Colon (tissue), 2 donors: Measurements from ENCODE around the gene SPRTN.

Experiments used
- FAIRE-seq: peaks from 2 replicates; lab custom pipeline; 2012; peaks lifted over from hg19 to GRCh38; lab: Jason Lieb, UNC
- donor health status: control.
- donor health status: control.

SPRTN gene

DNA sequence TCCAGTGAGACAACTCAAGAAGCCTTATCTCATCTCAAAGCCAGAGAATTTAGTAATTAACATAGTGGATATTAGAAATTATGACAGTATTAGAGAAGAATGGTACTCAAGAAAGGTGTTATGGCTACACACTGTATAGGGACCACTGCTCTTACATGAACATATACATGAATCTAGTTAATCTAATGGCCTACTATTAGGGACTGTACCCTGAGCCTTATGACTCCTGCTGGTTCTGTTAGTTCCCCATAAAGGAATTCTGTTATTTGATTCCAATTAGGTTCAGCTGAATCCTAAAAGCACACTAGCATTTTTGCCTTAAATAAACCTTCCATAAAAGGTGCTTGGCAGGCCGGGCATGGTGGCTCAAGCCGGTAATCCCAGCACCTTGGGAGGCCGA lies 44.3 kb downstream of the SPRTN start:
- FAIRE-seq: no peak

DNA sequence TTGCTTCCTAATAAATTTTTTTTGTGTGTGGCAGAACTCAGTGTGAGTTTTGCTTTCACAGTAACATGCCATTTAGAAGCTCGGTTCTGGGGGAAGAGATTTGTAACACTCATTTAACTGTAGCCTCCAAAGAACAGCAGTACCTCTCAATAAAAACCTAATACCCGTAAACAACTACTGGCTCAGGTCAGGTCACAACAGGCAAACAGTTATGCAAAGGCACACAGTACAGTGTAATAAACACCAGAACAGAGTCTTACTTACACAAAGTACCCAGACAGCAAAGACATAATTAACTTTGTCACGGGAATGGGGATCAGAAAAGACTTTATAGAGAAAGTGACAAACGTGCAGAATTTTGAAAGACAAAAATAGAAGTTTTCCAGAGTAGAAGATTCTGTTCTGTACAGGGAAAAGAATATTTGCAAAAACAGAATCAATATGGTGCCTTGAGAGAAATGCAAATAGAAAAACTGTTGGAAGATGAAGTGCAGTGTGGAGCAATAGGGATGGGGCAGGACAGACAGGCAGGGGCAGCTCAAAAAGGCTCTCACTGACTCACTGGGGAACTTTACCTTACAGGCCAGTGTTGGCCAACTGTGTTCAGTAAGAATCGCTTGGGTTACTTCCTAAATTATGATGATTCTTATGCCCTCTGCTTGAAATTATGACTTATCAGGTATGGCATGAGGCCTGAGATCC lies 45.2 kb downstream of the SPRTN start:
- FAIRE-seq: no peak

DNA sequence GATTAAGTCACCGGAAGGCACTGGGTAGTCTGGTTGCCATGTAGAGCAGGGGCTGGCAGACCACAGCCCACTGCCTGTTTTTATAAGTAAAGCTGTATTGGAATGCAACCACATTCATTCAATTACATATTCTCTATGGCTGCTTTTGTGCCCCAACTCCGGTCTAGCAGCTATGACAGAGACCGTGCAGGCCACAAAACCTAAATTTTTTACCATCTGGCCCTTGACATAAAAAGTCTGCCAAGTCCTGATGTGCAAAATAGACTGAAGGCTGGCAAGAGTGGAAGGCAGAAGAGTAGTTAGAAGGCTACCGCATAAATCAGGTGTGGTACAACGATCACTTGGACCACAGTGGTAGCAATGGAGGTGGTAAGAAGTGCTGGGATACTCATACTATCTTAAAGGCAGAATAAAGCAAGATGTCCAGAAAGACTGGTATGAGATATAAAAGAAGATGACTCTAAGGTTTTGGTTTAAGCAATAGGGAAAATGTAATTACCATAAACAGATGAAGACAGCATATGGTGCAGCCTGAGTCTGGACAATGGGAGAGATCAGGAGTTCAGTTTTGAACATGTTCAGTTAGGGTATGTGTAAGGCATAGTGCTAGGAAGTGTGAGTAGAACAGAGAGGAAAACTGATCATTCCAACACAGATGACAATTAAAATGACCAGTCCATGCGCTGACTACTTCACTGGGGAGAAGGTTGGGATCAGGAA lies 46.8 kb downstream of the SPRTN start:
- FAIRE-seq: no peak

DNA sequence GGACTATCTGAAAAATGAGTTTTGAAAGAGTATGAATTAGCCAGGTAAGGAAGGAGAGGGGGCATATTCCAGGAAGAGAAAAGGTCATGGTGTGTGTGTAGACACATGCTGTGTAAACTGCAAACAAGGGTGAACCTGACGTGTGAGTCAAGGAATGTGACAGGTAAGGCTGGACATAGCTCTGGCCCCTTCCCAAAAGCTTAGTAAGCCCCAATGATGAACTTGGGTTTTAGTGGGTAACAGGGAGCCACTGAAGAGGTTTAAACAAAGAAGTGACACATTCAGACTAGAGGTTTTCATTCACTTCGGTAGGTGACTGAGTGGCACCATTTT lies 47.3 kb downstream of the SPRTN start:
- FAIRE-seq: no peak

DNA sequence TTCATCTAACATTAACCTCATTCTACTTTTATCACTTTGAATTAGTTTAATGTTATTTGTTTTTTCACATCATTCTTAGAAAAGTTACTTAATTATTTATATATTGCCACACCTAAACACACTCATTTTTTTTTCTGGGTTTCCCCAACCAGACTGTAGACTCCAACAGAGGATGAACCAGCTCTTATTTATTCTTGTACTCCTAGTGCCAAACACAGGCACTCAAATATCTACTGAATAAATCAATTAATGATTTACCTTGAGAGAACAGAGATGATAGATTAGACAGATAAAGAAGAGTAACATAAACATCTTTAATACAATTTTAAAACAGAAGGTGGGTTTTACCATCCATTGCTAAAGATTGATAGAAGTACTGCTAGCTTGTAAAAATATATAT lies 48.4 kb downstream of the SPRTN start:
- FAIRE-seq: no peak

DNA sequence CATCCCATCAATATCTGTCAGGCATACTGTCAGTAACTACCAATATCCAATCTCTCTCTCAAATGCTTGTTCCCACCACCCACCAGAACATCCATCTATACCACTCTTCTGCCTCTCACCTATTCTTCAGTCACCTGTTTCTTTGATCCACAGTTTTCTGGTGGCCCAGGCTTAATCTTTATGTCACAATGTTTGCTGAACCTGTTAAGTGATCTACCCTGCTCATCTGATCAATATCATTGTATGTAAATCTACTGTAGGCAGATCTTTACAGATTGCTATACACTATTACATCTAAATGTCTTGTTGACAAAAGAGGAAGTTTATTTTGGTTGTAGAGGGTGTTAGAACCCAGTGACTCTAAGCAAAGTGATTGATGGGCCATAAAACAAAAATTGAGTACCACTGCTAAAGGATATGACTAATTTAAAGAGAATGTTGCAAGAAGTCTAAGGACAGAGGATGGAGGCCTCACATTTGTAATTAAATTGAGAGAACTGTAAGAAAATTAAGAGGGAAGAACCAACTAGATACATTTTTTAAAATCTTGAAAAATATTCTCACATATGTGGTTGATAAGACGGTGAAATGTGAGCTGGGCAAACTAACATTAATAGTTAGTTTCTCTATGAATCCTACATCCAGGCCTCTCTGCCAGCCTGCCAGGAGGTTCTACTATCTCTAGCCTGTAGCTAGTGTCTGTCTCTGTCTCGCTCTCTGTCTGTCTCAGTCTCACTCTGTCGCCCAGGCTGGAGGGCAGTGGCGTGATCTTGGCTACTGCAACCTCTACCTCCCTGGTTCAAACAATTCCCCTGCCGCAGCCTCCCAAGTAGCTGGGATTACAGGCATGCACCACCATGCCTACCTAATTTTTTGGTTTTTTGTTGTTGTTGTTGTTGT lies 49.9 kb downstream of the SPRTN start:
- FAIRE-seq: no peak

DNA sequence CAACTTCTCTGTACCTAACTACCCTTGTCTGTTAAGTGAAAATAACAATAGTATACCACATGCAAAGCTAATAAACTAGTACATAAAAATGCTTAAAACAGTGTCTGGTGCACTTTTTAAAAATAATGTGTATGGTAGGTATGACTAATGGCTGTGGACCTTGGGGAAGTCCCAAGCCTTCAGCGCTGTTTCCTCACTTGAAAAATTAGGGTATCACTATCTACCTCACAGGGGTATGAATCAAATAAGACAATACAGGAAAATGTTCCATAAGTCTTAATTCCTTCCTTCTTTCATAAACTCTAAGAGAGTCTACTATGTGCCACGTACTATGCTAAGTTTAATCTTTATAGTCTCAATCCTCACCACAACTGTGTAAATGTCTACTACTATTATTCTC lies 52.0 kb downstream of the SPRTN start:
- FAIRE-seq: no peak

DNA sequence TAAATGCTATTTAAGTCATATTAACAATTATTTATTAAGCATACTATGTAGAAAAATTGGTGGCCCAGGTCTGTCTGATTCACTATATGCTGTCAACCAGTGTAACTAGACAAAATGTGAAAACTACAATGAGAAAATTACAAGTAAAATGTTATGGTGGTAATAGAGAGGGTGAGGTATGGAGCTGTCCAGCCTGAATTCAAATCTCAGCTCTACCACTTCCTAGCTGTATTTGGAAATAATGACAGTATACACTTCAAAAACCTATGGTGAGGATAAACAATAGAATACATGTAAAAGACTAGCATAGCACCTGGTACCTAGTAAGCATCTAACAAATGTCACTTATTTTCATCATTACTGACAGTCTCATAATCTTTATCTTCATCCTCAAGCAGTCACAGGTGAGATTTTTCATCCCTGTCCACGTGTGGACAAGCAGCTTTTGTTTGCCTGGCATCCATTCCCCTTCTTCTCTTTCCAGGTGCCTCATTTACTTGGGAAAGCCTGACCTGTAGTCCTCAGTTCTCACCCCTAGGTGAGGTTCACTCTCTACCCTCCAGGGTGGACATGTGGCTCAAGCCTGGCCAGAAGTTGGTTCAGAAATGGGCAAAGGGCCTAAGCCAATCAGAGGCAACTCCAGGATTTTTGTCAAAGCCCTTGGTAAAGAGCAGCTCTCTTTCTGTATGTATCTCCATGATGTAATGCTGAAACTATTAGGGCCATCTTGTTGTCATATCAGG lies 54.5 kb downstream of the SPRTN start:
- FAIRE-seq: no peak

DNA sequence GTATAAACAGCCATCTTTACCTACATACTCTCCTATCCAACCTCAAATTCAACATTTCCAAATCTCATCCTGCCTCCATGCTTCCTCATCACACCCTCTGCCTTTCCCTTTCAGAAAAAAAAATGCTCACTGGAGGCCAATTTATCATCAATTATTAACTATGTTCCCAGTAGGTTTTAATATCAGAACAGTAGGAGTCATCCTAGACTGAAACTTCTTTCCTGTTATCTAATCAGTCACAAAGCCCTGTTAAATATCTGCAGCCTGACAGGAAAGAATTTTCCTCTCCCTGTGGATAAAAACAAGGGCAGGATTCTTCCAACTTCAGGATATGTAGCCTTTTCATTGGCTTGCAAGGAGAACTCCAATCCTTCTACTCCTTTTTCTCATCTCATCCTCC lies 55.6 kb downstream of the SPRTN start:
- no peak for FAIRE-seq

DNA sequence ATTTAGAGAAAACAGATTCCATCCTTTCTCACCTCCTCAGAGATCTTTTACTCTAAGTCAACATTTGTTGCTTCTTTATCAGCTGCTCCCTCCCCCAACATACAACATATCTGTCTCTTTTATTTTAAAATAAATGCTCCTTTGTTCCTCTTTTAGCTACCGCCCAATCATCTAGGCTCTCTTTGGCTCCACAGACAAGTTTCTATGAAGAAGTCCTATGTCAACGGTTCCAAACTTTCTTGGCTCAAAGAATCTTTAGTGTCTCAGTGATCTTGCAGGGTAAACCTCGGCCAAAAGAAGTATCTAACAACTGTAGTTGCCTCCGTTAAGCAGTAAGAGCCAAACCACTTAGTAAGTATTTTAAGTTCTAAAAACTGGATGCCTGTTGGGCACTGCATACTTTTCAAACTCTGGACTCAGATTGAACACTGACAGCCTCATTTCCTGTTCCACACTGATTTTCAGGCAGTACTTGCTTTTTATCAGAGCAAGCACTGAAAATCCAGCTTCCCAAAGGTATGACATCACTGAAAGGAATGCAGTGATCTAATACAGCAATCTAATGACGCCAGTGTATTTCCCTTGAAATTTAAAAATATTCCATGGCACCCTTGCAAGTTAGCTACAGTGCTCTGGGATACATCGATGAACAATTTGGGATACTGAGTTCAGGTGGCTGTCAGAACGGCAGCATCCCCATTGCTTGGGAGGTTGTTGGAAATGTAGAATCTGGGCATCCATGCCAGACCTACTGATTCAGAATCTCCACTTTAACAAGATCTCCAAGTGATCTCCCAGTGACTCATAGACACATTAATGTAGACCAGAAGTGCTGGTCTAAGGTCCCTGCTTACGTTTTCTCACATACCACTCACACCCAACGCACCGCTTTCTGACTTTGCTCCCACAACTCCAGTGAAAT lies 57.2 kb downstream of the SPRTN start:
- FAIRE-seq: no peak

DNA sequence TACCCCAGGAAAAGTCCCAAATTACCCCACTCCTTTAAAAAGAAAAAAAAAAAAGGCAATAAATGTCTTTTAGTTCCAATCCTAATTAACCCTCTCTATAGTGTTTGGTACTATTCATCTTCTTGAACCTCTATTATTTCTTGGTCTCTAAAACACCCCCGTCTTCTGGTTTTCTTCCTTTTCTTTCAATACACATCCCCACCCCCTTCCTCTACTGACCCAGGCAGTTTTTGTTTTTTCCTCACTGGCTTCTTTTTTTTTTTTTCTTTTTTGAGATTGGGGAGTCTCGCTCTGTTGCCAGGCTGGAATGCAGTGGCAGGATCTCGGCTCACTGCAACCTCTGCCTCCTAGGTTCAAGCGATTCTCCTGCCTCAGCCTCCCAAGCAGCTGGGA lies 57.9 kb downstream of the SPRTN start:
- no peak for FAIRE-seq

DNA sequence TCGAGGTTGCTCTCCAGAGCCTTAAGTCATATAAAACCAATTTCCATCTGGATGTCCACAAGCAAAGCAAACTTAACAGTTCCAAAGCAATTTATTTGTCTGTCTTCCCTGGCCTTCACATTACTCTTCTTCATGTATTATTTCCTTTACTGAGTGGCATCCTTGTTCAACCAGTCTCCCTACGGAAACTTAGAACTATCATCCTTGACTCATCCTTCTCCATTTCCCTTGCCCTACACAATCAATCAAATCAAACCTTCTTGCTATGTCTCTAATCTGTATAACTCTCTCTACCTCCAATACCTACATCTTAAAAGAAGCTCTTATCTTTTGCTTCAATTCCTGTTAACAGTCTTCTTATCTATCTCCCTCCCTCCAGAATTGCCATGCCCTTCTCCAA lies 58.5 kb downstream of the SPRTN start:
- FAIRE-seq: no peak

DNA sequence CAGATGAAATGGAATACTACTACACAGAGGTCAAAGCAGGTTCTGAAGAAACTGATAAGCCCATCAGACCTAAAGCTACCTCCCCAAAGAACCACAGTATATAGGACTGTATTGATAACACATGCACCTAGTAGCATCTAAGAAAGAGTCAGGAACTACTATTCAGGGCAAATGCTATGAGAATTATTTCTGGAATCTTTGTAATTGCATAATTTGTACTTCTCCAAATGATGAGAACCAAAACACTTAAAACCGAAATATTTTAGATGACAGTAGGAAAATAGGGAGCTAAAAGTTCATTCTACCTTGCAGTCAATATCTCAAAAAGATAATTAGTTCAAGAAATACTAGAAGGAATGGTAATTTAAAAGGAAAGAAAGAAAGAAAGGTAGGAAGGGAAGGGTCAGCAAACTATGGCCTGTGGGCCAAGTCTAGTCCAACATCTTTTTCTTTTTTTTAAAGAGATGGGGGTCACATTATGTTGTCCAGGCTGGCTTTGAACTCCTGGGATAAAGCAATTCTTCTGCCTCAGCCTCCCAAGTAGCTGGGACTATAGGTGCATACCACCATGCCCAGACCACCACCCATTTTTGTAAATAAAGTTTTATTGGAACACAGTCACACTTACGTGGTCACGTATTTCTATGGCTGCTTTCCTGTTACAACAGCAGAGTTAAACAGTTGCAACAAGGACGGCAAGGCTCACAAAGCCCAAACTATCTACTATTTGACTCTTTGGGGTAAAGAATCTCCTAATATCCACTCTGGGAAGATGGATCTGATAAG lies 60.0 kb downstream of the SPRTN start:
- FAIRE-seq: no peak

DNA sequence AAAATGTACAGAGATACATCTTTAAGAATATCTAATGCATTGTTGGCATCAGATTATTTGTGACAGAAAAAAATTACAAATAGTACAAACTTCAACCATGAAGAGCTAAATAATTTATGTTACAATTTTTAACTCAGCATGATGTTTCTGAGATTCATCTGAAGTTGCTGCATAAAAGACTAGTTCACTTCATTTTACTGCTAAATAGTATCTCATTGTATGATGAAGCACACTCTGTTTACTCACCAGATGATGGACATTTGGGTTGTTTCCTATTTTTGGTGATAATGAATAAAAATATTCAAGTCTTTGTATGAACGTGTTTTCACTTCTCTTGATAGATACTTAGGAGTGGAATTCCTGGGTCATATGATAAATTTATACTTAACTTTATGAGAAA lies 63.4 kb downstream of the SPRTN start:
- no peak for FAIRE-seq

DNA sequence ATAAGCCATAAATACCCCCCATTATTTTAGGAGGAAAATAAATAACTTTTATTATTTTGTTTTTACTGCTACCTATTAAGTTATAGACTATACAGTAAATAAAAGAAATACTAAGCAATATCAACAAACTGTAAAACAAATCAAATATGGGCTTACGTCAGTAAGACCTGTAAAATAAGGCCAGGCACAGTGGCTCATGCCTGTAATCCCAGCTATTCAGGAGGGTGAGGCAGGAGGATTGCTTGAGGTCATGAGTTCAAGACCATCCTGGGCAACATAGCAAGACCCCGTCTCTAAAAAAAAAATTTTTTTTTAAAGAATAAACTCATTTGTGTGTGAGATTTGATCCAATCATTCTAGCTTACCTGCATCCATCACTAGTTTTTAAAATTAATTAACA lies 66.2 kb downstream of the SPRTN start:
- no peak for FAIRE-seq
